ENCODE measurements around the gene C7orf25. TPM values are rescaled to one million over a fixed set of nuclear protein-coding genes. Genes with fewer than 3 reads are reported as not detected.

Gene C7orf25
- total and polyA plus RNA-seq, 3 experiments from 2014 or later: 2.5 to 5.2 (median 4.6) TPM

Other genes starting within 250 kb of the C7orf25 start
- 100 to 1,000 TPM; 176 to 179 TPM for gene PSMA2, start 20.1 kb upstream of the C7orf25 start, total RNA-seq
- 238 TPM for gene PSMA2, start 20.1 kb upstream of the C7orf25 start, polyA plus RNA-seq
- 10 to 100 TPM; 74.6 to 79.5 TPM for gene MRPL32, start 20.3 kb upstream of the C7orf25 start, total RNA-seq
- 49.9 TPM for gene MRPL32, start 20.3 kb upstream of the C7orf25 start, polyA plus RNA-seq
- not detected for gene HECW1, start 200.6 kb upstream of the C7orf25 start, total RNA-seq
- not detected for gene HECW1, start 200.6 kb upstream of the C7orf25 start, polyA plus RNA-seq

All from CD8-positive, alpha-beta memory T cell (primary cell).